Immature natural killer cell (primary cell): ENCODE measurements around the gene BRIP1. TPM values are rescaled to one million over a fixed set of nuclear protein-coding genes. Genes with fewer than 3 reads are reported as not detected.

Experiments used
- DNase-seq, 3 donors: peaks; one replicate each; pipeline ENCODE4 v3.0.0; 2022; ENCODE audit warnings: mixed read lengths in 1 of 3
- H3K27ac Mint-ChIP-seq, 6 donors: one replicate each; pipeline ENCODE4 v1.8.0; 2020; ENCODE audit warnings: mixed read lengths in 6 of 6, mild to moderate bottlenecking in 5 of 6, inconsistent platforms in 4 of 6, moderate library complexity in 3 of 6
- H3K27me3 Mint-ChIP-seq, 3 donors: one replicate each; pipeline ENCODE4 v1.8.0; 2020 to 2021; ENCODE audit warnings: low read depth in 3 of 3, mild to moderate bottlenecking in 3 of 3, mixed read lengths in 3 of 3, moderate library complexity in 3 of 3, inconsistent platforms in 1 of 3
- H3K36me3 Mint-ChIP-seq, 3 donors: one replicate each; pipeline ENCODE4 v1.8.0; 2020; ENCODE audit warnings: mixed read lengths in 3 of 3, inconsistent platforms in 2 of 3, mild to moderate bottlenecking in 2 of 3
- H3K4me1 Mint-ChIP-seq, 2 donors: one replicate each; pipeline ENCODE4 v1.8.0; 2020; ENCODE audit warnings: inconsistent platforms in 2 of 2, mild to moderate bottlenecking in 2 of 2, mixed read lengths in 2 of 2, moderate library complexity in 1 of 2
- H3K4me3 Mint-ChIP-seq, 5 donors: one replicate each; pipeline ENCODE4 v1.8.0; 2020; ENCODE audit warnings: mild to moderate bottlenecking in 5 of 5, mixed read lengths in 5 of 5, inconsistent platforms in 3 of 5, moderate library complexity in 3 of 5
- H3K9me3 Mint-ChIP-seq, 6 donors: one replicate each; pipeline ENCODE4 v1.8.0; 2020; ENCODE audit warnings: mild to moderate bottlenecking in 6 of 6, mixed read lengths in 6 of 6, inconsistent platforms in 4 of 6, moderate library complexity in 3 of 6
- polyA plus RNA-seq, 3 donors: library from polyadenylated mRNA; unstranded; fragments of 300-500 nt; fragmentation: Illumina TruSeq; gene quantifications; one replicate each; pipeline ENCODE4 v1.2.3, GENCODE V29; 2021

BRIP1 gene
- polyA plus RNA-seq, 3 donors from 2014 or later: 0.68 to 2.4 (median 0.72) TPM

GRCh38 chr17:61815863-61816503 is 47.3 kb downstream of the BRIP1 start:
- Mint-ChIP-seq H3K27ac (no peak overlapping the region), H3K36me3 (peaks cover 0 to 10% (median 6%) of the 10 kb centered on the region in 3 donors), H3K4me3 (no peak overlapping the region), H3K4me1 (no peaks in the 10 kb centered on the region), H3K27me3 (peaks cover 0 to 2% (median 0%) of the 10 kb centered on the region in 3 donors), H3K9me3 (peaks cover 0 to 3% (median 0%) of the 10 kb centered on the region in 6 donors)
- no peak for DNase-seq

GRCh38 chr17:61814485-61814884 is 48.8 kb downstream of the BRIP1 start:
- Mint-ChIP-seq H3K27me3 (peaks cover 0 to 2% (median 0%) of the 10 kb centered on the region in 3 donors), H3K4me3 (no peak overlapping the region), H3K9me3 (peaks cover 0 to 2% (median 0%) of the 10 kb centered on the region in 6 donors), H3K4me1 (peaks cover 5 to 10% of the 10 kb centered on the region in 2 donors), H3K36me3 (peaks cover 0 to 8% (median 4%) of the 10 kb centered on the region in 3 donors), H3K27ac (no peak overlapping the region)
- DNase-seq: no peak

- Mint-ChIP-seq H3K27ac (no peak overlapping the region), H3K9me3 (no peaks in the 10 kb centered on the region), H3K27me3 (no peaks in the 10 kb centered on the region), H3K4me1 (peaks cover 5 to 10% of the 10 kb centered on the region in 2 donors), H3K36me3 (peaks cover 0 to 8% (median 3%) of the 10 kb centered on the region in 3 donors), H3K4me3 (no peak overlapping the region)
- no peak for DNase-seq
These were observed 50.1 kb downstream of the BRIP1 start for GRCh38 chr17:61813211-61813610.

- Mint-ChIP-seq H3K9me3 (no peaks in the 10 kb centered on the region), H3K4me1 (peaks cover 5 to 10% of the 10 kb centered on the region in 2 donors), H3K27ac (no peak overlapping the region), H3K36me3 (peaks cover 0 to 8% (median 3%) of the 10 kb centered on the region in 3 donors), H3K27me3 (no peaks in the 10 kb centered on the region), H3K4me3 (no peak overlapping the region)
- DNase-seq: no peak
These were observed 50.6 kb downstream of the BRIP1 start for GRCh38 chr17:61812747-61813146.

GRCh38 chr17:61809816-61810392 is 53.4 kb downstream of the BRIP1 start:
- peaks cover 10 to 23% of the 10 kb centered on the region in 2 donors for H3K4me1 Mint-ChIP-seq
- peaks cover 0 to 8% (median 3%) of the 10 kb centered on the region in 3 donors for H3K36me3 Mint-ChIP-seq
- no peaks in the 10 kb centered on the region for H3K27me3 Mint-ChIP-seq
- H3K4me3 Mint-ChIP-seq: no peak overlapping the region
- no peaks in the 10 kb centered on the region for H3K9me3 Mint-ChIP-seq
- DNase-seq: no peak
- no peak overlapping the region for H3K27ac Mint-ChIP-seq

GRCh38 chr17:61808442-61808841 is 54.9 kb downstream of the BRIP1 start:
- Mint-ChIP-seq H3K9me3 (no peaks in the 10 kb centered on the region), H3K36me3 (peaks cover 0 to 8% (median 3%) of the 10 kb centered on the region in 3 donors), H3K4me3 (no peak overlapping the region), H3K27ac (no peak overlapping the region), H3K4me1 (peaks cover 10 to 23% of the 10 kb centered on the region in 2 donors), H3K27me3 (no peaks in the 10 kb centered on the region)
- no peak for DNase-seq

- no peak for DNase-seq
- no peaks in the 10 kb centered on the region for H3K27me3 Mint-ChIP-seq
- H3K4me3 Mint-ChIP-seq: no peak overlapping the region
- no peaks in the 10 kb centered on the region for H3K9me3 Mint-ChIP-seq
- H3K4me1 Mint-ChIP-seq: peaks cover 10 to 23% of the 10 kb centered on the region in 2 donors
- H3K36me3 Mint-ChIP-seq: peaks cover 0 to 4% (median 3%) of the 10 kb centered on the region in 3 donors
- H3K27ac Mint-ChIP-seq: peak overlapping the region in 1 of 6 donors; percentile 74
These were observed 56.4 kb downstream of the BRIP1 start for GRCh38 chr17:61806936-61807335.

GRCh38 chr17:61806081-61806828 is 57.1 kb downstream of the BRIP1 start:
- peak overlapping the region in 2 of 5 donors; percentile 31 to 60 for H3K4me3 Mint-ChIP-seq
- peak overlapping the region in 5 of 6 donors; percentile 17 to 74 (median 53) for H3K27ac Mint-ChIP-seq
- peaks cover 10 to 23% of the 10 kb centered on the region in 2 donors for H3K4me1 Mint-ChIP-seq
- peaks cover 0 to 4% (median 3%) of the 10 kb centered on the region in 3 donors for H3K36me3 Mint-ChIP-seq
- DNase-seq: peak; percentile 3 to 39 (median 28)
- no peaks in the 10 kb centered on the region for H3K9me3 Mint-ChIP-seq
- H3K27me3 Mint-ChIP-seq: no peaks in the 10 kb centered on the region

- H3K9me3 Mint-ChIP-seq: no peaks in the 10 kb centered on the region
These were observed 57.9 kb downstream of the BRIP1 start for GRCh38 chr17:61805399-61805798.

GRCh38 chr17:61803796-61804195 is 59.5 kb downstream of the BRIP1 start:
- no peaks in the 10 kb centered on the region for H3K27me3 Mint-ChIP-seq
- peaks cover 0 to 4% (median 3%) of the 10 kb centered on the region in 3 donors for H3K36me3 Mint-ChIP-seq
- H3K9me3 Mint-ChIP-seq: no peaks in the 10 kb centered on the region
- no peak for DNase-seq
- no peak overlapping the region for H3K4me3 Mint-ChIP-seq
- H3K4me1 Mint-ChIP-seq: peaks cover 4 to 13% of the 10 kb centered on the region in 2 donors
- no peak overlapping the region for H3K27ac Mint-ChIP-seq

More at GRCh38 chr17:61805399-61805798, 57.9 kb downstream of the BRIP1 start:
- H3K4me1 Mint-ChIP-seq: peaks cover 10 to 20% of the 10 kb centered on the region in 2 donors
- peaks cover 0 to 4% (median 3%) of the 10 kb centered on the region in 3 donors for H3K36me3 Mint-ChIP-seq
- DNase-seq: no peak
- no peak overlapping the region for H3K4me3 Mint-ChIP-seq
- no peaks in the 10 kb centered on the region for H3K27me3 Mint-ChIP-seq
- H3K27ac Mint-ChIP-seq: peak overlapping the region in 2 of 6 donors; percentile 26 to 40

GRCh38 chr17:61803216-61803615 is 60.1 kb downstream of the BRIP1 start:
- Mint-ChIP-seq H3K4me1 (peaks cover 4 to 13% of the 10 kb centered on the region in 2 donors), H3K9me3 (no peaks in the 10 kb centered on the region), H3K36me3 (peaks cover 0 to under 1% (median 0%) of the 10 kb centered on the region in 3 donors), H3K27ac (no peak overlapping the region), H3K4me3 (no peak overlapping the region), H3K27me3 (no peaks in the 10 kb centered on the region)
- no peak for DNase-seq

- Mint-ChIP-seq H3K9me3 (no peaks in the 10 kb centered on the region), H3K36me3 (peaks cover 0 to 14% (median 7%) of the 10 kb centered on the region in 3 donors), H3K4me3 (no peak overlapping the region), H3K27me3 (peaks cover 0 to 1% (median 0%) of the 10 kb centered on the region in 3 donors), H3K27ac (no peak overlapping the region), H3K4me1 (no peaks in the 10 kb centered on the region)
- DNase-seq: no peak
These were observed 63.4 kb downstream of the BRIP1 start for GRCh38 chr17:61799812-61800484.

GRCh38 chr17:61797283-61797682 is 66.0 kb downstream of the BRIP1 start:
- Mint-ChIP-seq H3K4me3 (no peak overlapping the region), H3K4me1 (no peaks in the 10 kb centered on the region), H3K36me3 (peaks cover 0 to 14% (median 7%) of the 10 kb centered on the region in 3 donors), H3K9me3 (no peaks in the 10 kb centered on the region), H3K27me3 (peaks cover 0 to 1% (median 0%) of the 10 kb centered on the region in 3 donors), H3K27ac (no peak overlapping the region)
- no peak for DNase-seq
